ENCODE measurements around the gene LARP4B. TPM values are rescaled to one million over a fixed set of nuclear protein-coding genes. Genes with fewer than 3 reads are reported as not detected.

The LARP4B gene
- total and polyA plus RNA-seq, 2 donors (not counting 3 experiments of a cell fraction or from before 2014, with no cell fraction given): 27.4 to 101 TPM

GRCh38 chr10:855079-855478 is 76.4 kb downstream of the LARP4B start:
- dilution Hi-C loops (cut with MboI; ENCODE audit: extremely low pct_ligation_motif_present, low sequenced_read_pairs): no loop called here
- intact Hi-C loops (cut with micrococcal nuclease): no loop called here
- Histone ChIP-seq H3K4me3 (replicated peaks in 1 of 3; ENCODE audit: insufficient read depth in 1 of 3, low read depth in 1 of 3, low read length in 3 of 3) (no peak overlapping the region), H3K27ac (ENCODE audit: insufficient read depth, low read depth, low read length) (no peak overlapping the region), H3K27me3 (ENCODE audit: control insufficient read depth in 2 of 2, insufficient read depth in 2 of 2, low read length in 2 of 2) (no peaks in the 10 kb centered on the region), H3K36me3 (ENCODE audit: control insufficient read depth in 2 of 2, extremely low read depth in 1 of 2, insufficient read depth in 2 of 2, low read length in 2 of 2) (peaks cover 0 to 2% of the 10 kb centered on the region in 2 experiments), H4K20me1 (replicated peaks; ENCODE audit: control insufficient read depth, extremely low read depth, insufficient read depth, low read length) (peaks cover 1% of the 10 kb centered on the region), H3K79me2 (ENCODE audit: control insufficient read depth, insufficient read depth, low read length) (peaks cover 60% of the 10 kb centered on the region), H3K9ac (replicated peaks; ENCODE audit: extremely low read depth, insufficient read depth, low read length) (no peak overlapping the region), H3K4me1 (ENCODE audit: control insufficient read depth, extremely low read depth, insufficient read depth, low read length) (no peaks in the 10 kb centered on the region), H3K9me1 (replicated peaks; ENCODE audit: control insufficient read depth, extremely low read depth, insufficient read depth, low read length) (no peaks in the 10 kb centered on the region), H3K4me2 (ENCODE audit: insufficient read depth, low read length) (no peak overlapping the region), H2AFZ (ENCODE audit: low read depth, low read length) (no peak overlapping the region), H3K9me3 (replicated peaks; ENCODE audit: control insufficient read depth, insufficient read depth, low read length) (no peaks in the 10 kb centered on the region)
- ChIA-PET POLR2A (no interaction called here), CTCF (interaction anchor here (1.6 to 1.7 kb wide), 2 partner anchors 9 to 11 kb away, joined by 3 to 8 read pairs; no protein-coding TSS in a partner anchor)
- FAIRE-seq: no peak
- TF ChIP-seq JUN (IDR thresholded peaks at IDR 0.05; ENCODE audit: borderline replicate concordance, insufficient read depth, insufficient read length, low read depth) (no peak), MYC (IDR thresholded peaks at IDR 0.05; ENCODE audit: low read depth, low read length) (no peak), GATA2 (IDR thresholded peaks at IDR 0.05; ENCODE audit: insufficient read depth, insufficient read length, low read depth, low read length) (no peak), CTCF (IDR thresholded peaks at IDR 0.05; ENCODE audit: extremely low read depth in 1 of 2, insufficient read depth in 1 of 2, low read depth in 1 of 2, low read length in 2 of 2) (no peak), MAX (IDR thresholded peaks at IDR 0.05; ENCODE audit: insufficient read depth, insufficient read length) (no peak), EZH2 (IDR thresholded peaks at IDR 0.05; ENCODE audit: borderline replicate concordance, low read depth, low read length, severe bottlenecking) (no peak), POLR2A (IDR thresholded peaks at IDR 0.05; ENCODE audit: low read depth, low read length) (no peak), POLR2AphosphoS5 (IDR thresholded peaks at IDR 0.05; ENCODE audit: insufficient read depth, low read depth, low read length) (no peak), FOS (IDR thresholded peaks at IDR 0.05; ENCODE audit: borderline replicate concordance, insufficient read depth, low read length) (no peak)
- DNase-seq (ENCODE audit: low read depth, low spot score): no peak
- BruUV-seq (replicated peaks): no TSS peak

Measured in endothelial cell of umbilical vein (primary cell).